NCI-H2196 treated with DMSO at 0.1 percent for 48 hours (cell line): Measurements from ENCODE around the gene CYP19A1.
"Not testable (repeated sequence)": the region's sequence is repeated elsewhere in the genome, so short reads cannot be mapped to it uniquely, and the experiment has no call there.

Experiments
- DNase-seq: peaks from one replicate; lab custom pipeline; 2025; ENCODE audit not compliant: unreplicated experiment; lab: John Stamatoyannopoulos, UW

Gene CYP19A1

DNA sequence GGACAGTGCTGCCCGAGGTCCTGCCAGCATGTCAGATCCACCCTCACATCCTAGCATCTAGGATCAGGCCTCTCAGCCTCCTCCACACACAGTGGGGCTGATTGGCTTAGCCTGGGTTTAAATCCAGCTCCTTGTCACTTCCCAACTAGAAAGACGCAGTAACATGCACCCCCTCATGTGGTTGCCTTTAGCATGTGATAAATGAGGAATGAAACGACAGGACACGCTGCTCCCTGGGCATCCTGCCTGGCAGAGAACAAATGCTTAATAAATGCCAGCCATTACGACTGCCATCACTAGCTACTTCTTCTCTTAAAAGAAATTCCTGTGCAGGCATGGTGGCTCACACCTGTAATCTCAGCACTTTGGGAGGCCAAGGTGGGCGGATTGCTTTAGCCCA is 149.6 kb downstream of the CYP19A1 start:
- not testable (repeated sequence) for DNase-seq

DNA sequence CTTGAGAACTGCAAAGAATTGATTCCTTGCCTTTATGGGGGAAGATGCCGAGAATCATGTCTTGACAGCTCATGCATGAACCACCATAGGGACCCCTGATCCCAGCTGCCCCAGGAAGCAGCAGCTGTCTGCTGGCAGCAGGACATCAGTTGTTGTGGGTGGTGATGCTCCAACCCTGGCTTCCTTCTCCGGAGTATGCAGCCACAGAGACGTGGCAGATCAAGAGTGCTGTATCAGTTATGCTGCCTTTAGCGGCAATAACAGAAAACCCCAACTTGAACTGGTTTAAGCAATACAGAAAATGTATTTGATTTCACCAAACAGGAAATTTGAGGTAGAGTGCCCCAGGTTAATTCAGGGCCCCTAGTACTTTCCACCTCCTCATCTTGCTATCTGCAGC is 151.5 kb downstream of the CYP19A1 start:
- DNase-seq = no peak

DNA sequence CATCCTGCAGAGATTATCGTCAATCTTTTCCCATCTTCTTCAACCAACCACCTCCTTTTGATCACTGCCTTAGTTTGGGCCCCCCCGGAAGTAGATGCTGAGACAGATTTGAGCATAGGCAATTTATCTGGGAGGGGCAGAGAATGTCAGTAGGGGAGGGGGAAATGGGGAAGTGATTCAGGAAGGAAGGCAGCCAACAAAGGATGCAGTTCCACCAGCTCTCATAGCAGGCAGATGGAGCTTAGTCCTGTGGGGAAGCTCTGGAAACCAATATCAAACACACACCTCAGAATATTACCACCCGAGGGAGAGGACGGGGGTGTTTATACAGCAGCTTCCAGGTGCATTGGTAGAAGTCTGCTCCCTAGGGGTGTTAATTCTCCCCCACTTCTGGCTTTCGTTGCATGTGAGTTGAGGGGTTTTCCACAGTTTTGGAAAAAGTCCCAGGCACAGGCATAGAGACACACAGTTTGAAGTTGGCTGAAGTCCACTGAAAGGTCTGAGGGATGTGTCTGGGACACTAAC is 152.2 kb downstream of the CYP19A1 start:
- DNase-seq = no peak

DNA sequence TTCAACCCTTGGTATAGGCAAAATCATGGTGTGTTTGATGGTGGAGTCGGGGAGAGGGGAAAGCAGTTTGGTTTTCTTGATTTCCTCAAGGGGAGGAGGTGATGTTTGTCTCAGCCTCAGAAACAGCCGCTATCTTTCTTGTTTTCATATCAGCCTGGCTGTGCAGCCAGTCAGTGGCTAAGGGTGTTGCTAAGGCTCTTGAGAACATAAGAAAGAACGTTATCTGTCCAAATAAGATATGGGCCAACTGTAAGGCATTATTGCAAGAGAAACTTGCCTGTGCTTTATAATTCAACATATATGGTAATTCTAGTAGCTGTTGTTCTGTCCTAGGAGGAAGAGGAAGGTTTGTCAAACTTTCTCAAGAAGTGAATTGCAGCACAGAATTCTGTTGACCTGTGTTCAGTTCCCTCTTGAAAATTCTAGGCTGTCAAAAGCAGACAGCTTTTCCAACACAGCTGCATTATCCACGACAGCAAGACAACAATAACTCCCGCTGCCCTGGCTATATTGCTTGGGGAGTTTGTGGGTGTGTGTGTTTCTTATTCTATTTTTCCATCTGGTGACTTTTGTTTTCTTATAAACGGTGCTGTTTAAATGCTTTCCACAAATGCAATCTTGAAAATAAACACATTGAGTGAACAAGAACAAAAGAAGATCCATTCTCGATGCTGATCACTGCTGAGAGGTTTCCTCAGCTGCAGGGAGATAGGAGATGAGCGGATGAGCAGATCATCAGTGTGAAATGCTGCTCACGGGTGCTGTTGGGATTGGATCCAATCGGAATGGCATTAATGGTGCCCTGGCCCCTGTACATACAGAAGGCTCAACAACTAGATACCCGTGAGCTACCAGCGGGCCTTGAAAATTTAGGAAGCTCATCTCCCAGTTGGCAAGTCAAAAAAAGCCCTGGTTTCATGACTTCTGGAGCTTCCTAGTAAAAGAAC is 152.9 kb downstream of the CYP19A1 start:
- DNase-seq = no peak

DNA sequence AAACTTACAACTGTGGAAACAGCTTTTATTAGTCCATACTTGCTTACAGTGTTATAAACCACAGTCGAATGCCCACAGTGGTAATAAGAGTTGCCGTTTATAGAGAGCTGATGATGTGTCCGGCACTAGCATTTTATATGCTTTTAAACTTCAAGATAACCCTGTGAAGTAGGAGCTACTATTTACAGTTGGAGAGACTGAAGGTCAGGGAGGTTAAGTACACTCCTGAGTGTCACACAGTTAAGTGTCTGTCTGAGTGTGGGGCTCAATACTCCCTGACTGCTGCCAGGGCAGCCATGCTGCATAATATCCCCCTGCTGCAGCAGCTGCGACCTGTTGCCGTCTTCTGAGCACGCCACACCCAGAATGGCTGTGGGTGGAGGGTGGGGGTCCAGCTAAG is 153.8 kb downstream of the CYP19A1 start:
- no peak for DNase-seq

DNA sequence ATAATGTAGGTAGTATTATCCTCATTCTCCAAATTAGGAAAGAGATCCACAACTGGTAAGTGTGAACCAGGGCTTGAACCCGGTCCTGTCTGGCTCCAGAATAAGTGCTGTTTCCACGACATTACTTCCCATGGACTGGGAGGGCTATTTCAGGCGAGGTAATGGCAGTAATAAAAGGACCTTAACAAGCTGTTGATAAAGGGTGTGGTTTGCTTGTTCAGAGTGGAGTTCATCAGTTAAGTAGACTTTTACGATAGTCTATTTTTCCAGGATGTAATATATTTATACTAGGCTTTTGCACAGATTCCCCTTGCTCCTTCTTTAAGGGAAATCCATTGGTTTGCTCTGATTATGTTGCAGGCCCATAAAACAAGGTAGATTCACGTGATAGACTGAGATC is 155.3 kb downstream of the CYP19A1 start:
- no peak for DNase-seq

DNA sequence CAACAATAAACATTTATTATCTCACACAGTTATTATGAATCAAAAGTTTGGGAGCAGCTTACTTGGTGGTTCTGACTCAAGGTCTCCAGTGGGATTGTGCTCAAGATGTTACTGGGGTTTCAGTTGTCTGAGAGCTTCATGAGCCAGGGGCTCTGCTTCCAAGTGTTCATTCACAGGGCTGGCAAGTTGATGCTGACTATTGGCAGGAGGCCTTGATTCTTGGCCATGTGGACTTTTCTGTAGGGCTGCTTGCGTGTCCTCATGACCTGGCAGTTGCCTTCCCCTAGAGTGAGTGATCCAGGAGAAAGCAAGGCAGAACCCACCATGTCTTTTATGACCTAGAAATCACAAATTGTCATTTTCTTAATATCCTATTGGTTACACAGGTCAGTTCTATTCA is 156.5 kb downstream of the CYP19A1 start:
- no peak for DNase-seq

DNA sequence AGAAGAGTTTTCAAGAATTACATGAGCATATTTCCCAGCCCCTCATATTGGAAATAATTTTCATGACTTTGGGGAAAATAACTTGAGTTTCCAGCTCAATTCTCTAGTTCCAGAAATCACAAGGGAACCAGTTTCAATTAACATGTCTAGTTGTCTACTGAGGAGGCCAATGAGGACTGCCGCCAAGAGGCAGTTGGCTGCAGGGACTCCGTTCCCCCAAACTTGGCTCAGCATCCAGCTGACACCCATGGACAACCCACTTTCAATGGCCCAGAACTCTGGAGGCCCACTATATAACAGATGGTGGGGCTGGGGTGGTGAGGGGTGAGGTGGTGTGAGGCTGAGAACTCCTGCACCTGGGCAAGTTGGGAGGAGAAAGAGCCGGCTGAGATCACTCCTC is 157.2 kb downstream of the CYP19A1 start:
- DNase-seq = no peak

DNA sequence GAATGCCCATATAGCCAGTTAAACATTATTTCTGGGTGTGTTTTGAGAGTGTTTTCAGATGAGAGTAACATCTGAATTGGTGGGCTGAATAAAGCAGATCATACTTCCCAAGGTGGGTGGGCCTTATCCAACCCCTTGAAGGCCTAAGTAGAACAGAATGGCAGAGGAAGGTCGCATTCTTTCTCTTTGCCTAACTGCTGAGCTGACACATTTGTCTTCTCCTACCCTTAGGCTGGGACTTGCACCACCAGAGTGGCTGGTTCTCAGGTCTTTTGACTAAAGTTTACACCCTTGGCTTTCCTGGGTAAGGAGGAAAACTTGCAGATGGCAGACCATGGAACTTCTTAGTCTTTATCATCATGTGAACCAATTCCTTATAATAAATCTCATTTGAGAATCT is 157.9 kb downstream of the CYP19A1 start:
- no peak for DNase-seq

DNA sequence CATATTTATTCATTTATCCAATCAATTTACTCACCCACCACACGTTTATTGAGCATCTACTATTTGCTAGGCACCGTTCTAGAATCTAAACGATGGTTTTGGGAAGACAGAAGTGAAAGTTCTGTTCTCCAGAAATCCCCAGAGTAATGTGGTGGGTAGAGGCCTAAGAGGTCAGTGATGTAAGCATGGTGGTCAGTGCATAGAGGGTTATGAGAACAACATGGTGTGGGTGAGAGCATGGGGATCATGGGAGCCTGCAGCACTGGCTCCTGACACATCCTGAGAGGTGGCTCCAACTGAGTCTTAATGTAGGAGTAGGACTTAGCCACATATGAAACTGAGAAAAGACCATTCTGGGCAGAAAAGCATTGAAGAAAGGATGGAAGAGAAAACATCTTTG is 158.4 kb downstream of the CYP19A1 start:
- DNase-seq = no peak

DNA sequence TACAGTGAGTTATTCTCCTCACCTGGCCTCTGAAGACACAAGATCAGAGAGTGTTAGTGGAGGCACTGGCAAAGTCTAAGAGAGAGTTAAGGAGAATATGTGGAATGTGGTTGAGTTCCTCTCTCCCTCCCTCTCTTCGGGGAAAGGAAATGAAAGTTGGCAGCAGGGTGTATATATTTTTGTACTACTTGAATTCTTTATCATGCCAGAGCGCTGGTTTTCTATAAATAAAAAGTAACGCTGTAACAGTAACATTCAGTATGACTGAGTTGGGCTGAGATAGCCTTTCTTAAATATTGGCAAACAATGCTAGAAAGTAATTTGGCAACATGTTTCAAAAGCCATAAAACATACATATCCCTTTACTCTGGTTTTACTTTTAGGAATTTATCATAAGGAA is 166.2 kb downstream of the CYP19A1 start:
- no peak for DNase-seq

DNA sequence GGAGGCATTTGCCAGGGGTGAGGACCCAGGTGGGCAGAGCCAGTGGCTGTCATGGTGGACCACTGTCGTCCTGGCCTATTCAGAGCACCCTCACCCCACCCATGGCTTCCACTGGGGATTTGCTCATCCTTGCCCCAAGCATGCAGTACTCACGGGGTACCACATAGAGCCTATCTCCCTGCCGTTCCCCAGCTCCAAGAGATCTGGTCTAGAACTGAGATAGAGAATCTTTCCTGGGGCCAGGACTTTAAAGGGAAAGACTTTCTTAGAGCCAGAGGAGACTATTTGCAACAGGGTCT is 166.8 kb downstream of the CYP19A1 start:
- no peak for DNase-seq

DNA sequence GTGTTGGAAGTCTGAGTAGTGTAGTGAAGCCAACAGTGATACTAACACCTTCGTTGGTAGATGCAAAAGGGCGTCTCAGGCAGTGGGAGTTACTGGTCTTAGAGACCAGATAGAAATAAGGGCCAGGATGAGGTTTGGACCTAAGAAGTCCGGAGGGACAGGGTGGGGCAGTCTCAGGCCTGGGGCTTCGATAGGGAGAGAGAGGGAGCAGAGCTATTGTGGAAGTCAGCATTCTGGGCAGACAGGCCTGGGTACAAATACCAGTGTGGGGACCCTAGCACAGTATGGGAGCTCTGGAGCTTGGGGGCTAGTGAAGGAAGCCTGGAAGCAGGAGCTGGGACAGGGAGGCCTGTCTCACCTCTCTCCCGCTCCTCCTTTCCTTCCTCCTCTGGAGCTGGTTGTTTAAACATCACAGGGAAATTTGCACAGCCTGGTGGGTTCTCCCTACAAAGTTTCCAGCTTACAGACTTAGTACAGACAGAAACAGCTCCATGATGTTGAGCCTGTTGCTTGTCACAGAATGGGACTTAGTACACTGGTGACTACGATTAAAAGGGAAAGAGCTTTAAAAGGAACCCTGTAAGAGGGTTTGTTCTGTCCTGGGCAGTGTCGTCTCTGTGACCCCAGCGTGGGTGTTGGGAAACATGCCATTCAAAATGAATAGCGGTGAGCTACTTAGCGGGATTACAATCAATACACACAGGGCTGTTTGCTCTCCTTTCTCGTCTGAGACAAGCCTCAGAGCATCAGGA is 167.3 kb downstream of the CYP19A1 start:
- no peak for DNase-seq

DNA sequence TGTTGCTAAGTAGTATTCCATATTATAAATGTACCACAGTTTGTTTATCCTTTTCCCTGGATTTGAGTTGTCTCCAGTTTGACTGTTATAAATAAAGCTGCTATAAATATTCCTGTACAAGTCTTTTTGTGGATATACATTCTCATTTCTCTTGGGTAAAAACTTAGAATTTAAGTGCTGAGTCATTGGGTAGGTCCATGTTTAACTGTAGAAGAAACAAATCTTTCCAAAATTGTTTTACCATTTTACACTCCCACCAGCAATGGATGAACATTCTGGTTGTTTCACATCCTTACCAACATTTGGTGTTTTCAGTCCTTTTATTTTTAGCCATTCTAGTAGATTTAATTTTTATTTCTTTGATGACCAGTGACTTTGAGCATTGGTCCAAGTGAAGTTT is 169.7 kb downstream of the CYP19A1 start:
- DNase-seq = no peak

DNA sequence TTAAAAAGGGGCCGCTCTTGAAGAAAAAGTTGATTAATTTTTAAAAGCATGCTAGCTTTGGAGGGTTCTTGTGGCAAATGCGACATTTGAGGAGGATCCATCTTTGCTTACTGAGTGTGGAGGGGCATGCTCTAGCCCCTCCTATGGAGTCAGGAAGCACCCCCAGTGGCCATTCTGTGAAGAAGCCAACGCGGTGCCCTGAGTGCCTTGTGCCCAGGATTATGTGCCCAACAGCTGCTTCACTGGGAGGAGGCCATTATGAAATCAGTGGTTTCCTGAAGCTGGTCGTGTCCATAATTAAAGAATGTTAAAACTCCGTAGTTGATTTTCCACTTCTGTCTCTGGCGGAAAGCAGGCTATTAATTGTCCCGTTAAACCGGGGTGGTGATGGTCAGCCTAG is 174.6 kb downstream of the CYP19A1 start:
- DNase-seq = no peak

DNA sequence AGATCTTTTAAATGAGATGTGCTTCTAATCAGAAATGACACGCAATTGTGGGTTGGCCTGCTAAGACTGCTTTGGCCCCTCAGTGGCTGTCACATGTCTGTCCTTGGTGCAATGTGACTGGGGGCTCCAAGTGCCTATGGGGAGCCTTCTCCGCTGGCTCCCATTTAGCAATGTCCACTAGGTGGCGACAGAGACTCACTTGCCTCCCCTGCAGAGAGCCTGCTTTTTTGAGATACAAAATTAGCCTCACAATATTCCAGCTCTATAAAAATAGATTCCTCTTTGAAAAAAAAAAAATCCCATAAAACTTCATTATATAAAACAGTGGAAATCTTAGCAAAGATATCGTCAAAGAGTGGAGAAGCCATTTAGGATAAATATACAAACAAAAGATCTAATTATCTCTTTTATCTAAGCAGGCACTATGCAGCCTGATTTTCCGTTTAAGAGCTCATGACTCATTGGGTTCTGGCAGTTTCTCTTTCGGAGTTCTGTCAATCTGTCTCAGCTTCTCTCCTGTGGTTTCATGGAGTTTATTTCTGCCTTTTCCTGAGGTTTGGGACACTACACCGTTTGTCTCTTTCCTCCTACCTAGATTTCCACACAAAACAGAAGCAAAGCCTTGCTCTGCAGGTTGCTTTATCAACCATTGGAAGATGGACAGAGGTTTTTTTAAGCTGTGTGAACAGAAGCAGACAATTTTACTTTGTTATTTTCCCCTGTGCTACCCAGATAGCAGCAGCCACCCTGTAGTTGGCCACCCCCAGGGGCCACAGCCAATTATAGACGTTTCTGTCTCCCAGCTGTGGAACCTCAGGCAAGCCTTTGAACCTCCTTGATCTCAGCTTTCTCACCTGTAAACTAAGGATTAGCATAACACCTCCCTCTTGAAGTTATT is 175.3 kb downstream of the CYP19A1 start:
- no peak for DNase-seq

DNA sequence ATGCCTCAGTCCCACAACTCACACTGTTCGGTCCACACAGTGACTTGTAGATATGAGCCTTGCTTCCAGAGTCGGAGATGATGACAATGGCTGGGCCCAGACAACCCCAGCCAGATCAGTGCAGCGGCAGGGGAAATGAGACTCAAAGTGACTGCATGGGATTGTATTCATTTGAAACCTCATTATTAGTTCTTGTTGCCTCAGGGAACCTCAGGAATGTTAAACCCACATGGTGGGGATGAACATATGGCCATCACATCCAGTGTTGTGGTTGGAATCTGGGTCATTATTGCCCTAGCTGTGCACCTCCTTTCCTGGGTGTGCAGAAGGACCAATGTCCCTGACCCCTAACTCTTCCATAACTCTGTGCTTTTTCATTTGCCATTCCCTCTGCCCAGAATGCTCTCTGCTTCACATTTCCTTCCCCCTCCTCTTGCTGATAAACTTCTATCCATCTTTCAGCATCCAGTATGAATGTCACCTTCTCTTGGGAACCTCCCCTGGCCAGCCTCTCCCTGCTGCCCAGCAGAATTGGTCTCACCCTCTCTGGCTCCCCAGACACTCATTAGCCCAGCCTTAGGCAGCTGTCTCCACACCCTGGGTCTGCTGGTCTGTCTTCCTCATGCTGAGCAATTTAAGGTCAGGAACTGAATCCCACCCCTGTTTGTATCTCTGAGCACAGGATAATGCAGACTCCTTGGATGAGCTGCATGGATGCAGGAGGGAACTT is 176.7 kb downstream of the CYP19A1 start:
- DNase-seq = no peak

DNA sequence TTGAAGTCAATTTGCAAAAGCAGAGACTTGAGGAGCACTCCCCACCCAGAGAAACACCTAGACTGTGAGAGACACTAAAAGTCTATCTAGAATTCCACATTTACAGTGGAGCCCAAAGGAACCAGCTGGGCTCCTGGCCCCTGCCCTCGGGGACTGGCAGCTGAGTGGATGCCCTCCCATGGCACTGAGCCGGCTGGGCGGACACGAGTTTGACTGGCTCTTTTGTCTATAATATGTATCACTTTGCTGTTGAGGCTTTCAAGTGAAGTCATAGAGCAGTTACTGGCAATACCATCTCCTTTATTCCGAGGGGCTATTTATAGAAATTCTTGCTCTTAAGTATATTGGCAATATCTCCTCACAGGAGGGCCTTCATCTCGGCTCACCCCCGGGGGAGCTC is 177.9 kb downstream of the CYP19A1 start:
- no peak for DNase-seq
